PFSK-1 (cell line): Measurements from ENCODE around the gene TSSK6.

Experiments
- FOXP2 ChIP-seq: optimal IDR thresholded peaks from 2 replicates; pipeline ENCODE3; 2011; ENCODE audit warnings: borderline replicate concordance, control low read depth, inconsistent platforms; ENCODE audit not compliant: insufficient read depth; ENCODE audit errors: extremely low read length, extremely low read depth
- POLR2AphosphoS5 ChIP-seq: IDR thresholded peaks from 2 replicates; pipeline ENCODE4 v1.6.1; 2012; ENCODE audit warnings: low read depth, mild to moderate bottlenecking, control low read depth, low read length, moderate library complexity
- REST ChIP-seq, 2 experiments: IDR thresholded peaks; 2 replicates each; pipeline versions ENCODE4 v1.6.1 to v1.8.0; 2011 to 2012; ENCODE audit warnings: low read depth in 2 of 2, low read length in 2 of 2, control low read depth in 1 of 2, inconsistent platforms in 1 of 2, mild to moderate bottlenecking in 1 of 2, moderate library complexity in 1 of 2; ENCODE audit not compliant: insufficient read depth in 1 of 2
- SIN3A ChIP-seq: IDR thresholded peaks from 2 replicates; pipeline ENCODE4 v1.6.1; 2012; ENCODE audit warnings: mild to moderate bottlenecking, low read length, moderate library complexity, borderline replicate concordance; ENCODE audit not compliant: insufficient read depth
- TAF1 ChIP-seq: IDR thresholded peaks from 2 replicates; pipeline ENCODE4 v1.6.1; 2012; ENCODE audit warnings: low read length, control low read depth, borderline replicate concordance; ENCODE audit not compliant: insufficient read depth

TSSK6 gene

GRCh38 chr19:19531951-19532805 is 16.8 kb upstream of the TSSK6 start:
- TF ChIP-seq POLR2AphosphoS5 (peak; percentile 20; the same call in 1 of the 2 replicates), REST (IDR thresholded peaks at IDR 0.05; ENCODE audit: insufficient read depth in 1 of 2, low read depth in 2 of 2, low read length in 2 of 2) (no peak), TAF1 (no peak), SIN3A (no peak), FOXP2 (no peak)

- no peak for TF ChIP-seq REST (IDR thresholded peaks at IDR 0.05; ENCODE audit: insufficient read depth in 1 of 2, low read depth in 2 of 2, low read length in 2 of 2)
- no peak for TF ChIP-seq FOXP2
- TF ChIP-seq POLR2AphosphoS5 = no peak
- TF ChIP-seq TAF1 = no peak
- no peak for TF ChIP-seq SIN3A
Measured at GRCh38 chr19:19530889-19531288, 15.5 kb upstream of the TSSK6 start.

- TF ChIP-seq REST (IDR thresholded peaks at IDR 0.05; ENCODE audit: insufficient read depth in 1 of 2, low read depth in 2 of 2, low read length in 2 of 2) (no peak), TAF1 (no peak), FOXP2 (no peak), POLR2AphosphoS5 (no peak), SIN3A (no peak)
Measured at GRCh38 chr19:19530423-19530804, 15.1 kb upstream of the TSSK6 start.

- TF ChIP-seq SIN3A (no peak), POLR2AphosphoS5 (no peak), TAF1 (no peak), REST (IDR thresholded peaks at IDR 0.05; ENCODE audit: insufficient read depth in 1 of 2, low read depth in 2 of 2, low read length in 2 of 2) (no peak), FOXP2 (no peak)
Measured at GRCh38 chr19:19529783-19530422, 14.6 kb upstream of the TSSK6 start.
